HAP-1 (cell line): ENCODE data around the gene BCAS1.

ENCODE experiments used
- DNase-seq, 2 experiments: peaks; one replicate each; pipeline ENCODE4 v3.0.0-alpha.2; 2016 to 2020; ENCODE audit warnings: low spot score in 2 of 2
- H3K27me3 ChIP-seq: fragments of 250-450 bp; sonication (Bioruptor Pico); 2 replicates; pipeline ENCODE4 v1.5.1; 2020; ENCODE audit warnings: low read depth, mild to moderate bottlenecking, moderate library complexity
- H3K36me3 ChIP-seq: fragments of 250-450 bp; sonication (Bioruptor Pico); replicated peaks from 2 replicates; pipeline ENCODE4 v1.5.1; 2020; ENCODE audit warnings: mild to moderate bottlenecking
- H3K4me1 ChIP-seq: fragments of 250-450 bp; sonication (Bioruptor Pico); 2 replicates; pipeline ENCODE4 v1.5.1; 2020; ENCODE audit warnings: mild to moderate bottlenecking
- H3K4me3 ChIP-seq: fragments of 250-450 bp; sonication (Bioruptor Pico); 2 replicates; pipeline ENCODE4 v1.5.1; 2020; ENCODE audit warnings: mild to moderate bottlenecking, moderate library complexity
- H3K9me3 ChIP-seq: fragments of 250-450 bp; sonication (Bioruptor Pico); 2 replicates; pipeline ENCODE4 v1.5.1; 2020; ENCODE audit warnings: mild to moderate bottlenecking, moderate library complexity
- in situ Hi-C: fragments of 300-500 bp; cut with MboI; formaldehyde crosslinking; loops from 3 replicates; pipeline ENCODE4 v1.14.3; 2020; ENCODE audit warnings: low sequenced_read_pairs, inconsistent platforms, mixed read lengths

BCAS1 gene

GRCh38 chr20:53972179-53972578 is 98.2 kb downstream of the BCAS1 start:
- Histone ChIP-seq H3K27me3 (peaks cover 2% of the 10 kb centered on the region; the same call in 1 of the 2 replicates), H3K4me3 (no peak overlapping the region), H3K4me1 (no peaks in the 10 kb centered on the region), H3K36me3 (no peaks in the 10 kb centered on the region), H3K9me3 (no peaks in the 10 kb centered on the region; the same call in 1 of the 2 replicates)
- in situ Hi-C loops: no loop called here
- no peak for DNase-seq

DNA sequence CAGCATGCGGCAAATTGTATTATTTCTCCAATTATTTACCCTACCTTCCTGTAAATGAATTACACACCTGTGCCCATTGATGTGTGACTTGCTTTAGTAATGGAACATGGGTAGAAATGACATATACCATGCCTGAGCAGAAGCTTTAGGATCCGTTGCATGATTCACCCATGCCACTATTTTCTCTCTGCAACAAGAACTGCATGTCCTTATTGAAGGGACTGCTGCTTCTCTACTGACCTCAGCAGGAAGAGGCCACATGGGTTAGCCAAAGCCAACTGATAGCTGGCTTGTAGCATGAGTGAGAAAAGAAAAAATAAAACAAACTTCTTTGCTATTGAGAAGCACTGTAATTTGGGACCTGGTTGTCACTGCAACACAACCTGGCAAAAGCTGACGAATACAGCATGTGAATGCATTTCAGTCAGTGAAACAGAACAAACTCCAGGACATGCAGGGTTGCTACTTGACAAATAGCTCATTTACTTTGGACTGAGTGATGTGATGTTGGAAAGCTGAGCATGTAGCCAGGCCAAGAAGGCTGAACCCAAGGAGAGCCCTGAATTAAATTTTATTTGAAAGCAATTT is 99.2 kb downstream of the BCAS1 start:
- no peaks in the 10 kb centered on the region for H3K4me1 ChIP-seq
- peaks cover 2% of the 10 kb centered on the region; the same call in 1 of the 2 replicates for H3K27me3 ChIP-seq
- DNase-seq: no peak
- in situ Hi-C loops: no loop called here
- no peaks in the 10 kb centered on the region; the same call in 1 of the 2 replicates for H3K9me3 ChIP-seq
- H3K4me3 ChIP-seq: no peak overlapping the region
- H3K36me3 ChIP-seq: no peaks in the 10 kb centered on the region

DNA sequence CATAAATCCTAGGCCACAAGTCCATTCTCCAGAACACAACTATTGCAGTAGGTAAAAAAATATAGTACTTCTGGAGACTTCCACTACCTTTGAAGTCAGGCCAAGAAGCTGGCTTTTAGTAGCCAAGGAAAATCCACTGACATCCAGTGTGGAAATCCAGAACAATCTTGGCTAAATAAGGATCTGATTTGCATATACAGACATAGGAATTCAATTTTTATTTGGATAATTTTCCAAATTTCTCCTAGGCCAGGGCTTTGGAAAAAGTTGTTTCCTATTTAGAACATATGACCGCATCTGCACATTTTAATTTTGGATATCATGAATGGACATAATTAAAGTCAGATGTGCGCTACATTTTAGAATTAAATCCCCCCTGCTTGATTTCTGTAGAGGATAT is 100.2 kb downstream of the BCAS1 start:
- H3K4me1 ChIP-seq: no peaks in the 10 kb centered on the region
- H3K36me3 ChIP-seq: no peaks in the 10 kb centered on the region
- H3K4me3 ChIP-seq: no peak overlapping the region
- no peak for DNase-seq
- H3K27me3 ChIP-seq: peaks cover 2% of the 10 kb centered on the region; the same call in 1 of the 2 replicates
- no peaks in the 10 kb centered on the region; the same call in 1 of the 2 replicates for H3K9me3 ChIP-seq
- in situ Hi-C loops: no loop called here

DNA sequence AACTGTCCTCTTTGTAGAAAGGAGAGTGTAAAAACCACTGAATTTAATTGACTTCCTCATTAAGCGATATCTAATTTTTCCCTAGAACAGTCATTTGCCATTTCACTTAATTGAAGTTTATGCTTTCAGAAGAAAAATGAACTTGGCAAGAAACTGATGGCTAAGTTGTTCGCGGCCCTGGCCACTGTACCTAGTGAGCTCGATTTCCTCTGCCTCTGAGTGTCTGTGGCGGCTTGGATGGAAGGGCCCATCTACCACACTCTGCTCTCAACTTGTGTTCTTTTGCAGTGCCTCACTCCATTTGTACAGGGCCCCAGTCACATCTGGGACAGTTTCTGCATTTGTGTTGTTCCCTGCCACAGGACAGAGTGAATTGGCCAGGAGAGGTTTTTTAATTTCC is 102.9 kb downstream of the BCAS1 start:
- H3K4me3 ChIP-seq: no peak overlapping the region
- H3K4me1 ChIP-seq: no peaks in the 10 kb centered on the region
- no peak for DNase-seq
- peaks cover 5% of the 10 kb centered on the region for H3K27me3 ChIP-seq
- no peaks in the 10 kb centered on the region for H3K36me3 ChIP-seq
- in situ Hi-C loops: no loop called here
- H3K9me3 ChIP-seq: no peaks in the 10 kb centered on the region; the same call in 1 of the 2 replicates

GRCh38 chr20:53966774-53967398 is 103.5 kb downstream of the BCAS1 start:
- DNase-seq: no peak
- Histone ChIP-seq H3K9me3 (no peaks in the 10 kb centered on the region; the same call in 1 of the 2 replicates), H3K27me3 (peaks cover 11% of the 10 kb centered on the region), H3K4me3 (no peak overlapping the region), H3K4me1 (no peaks in the 10 kb centered on the region), H3K36me3 (no peaks in the 10 kb centered on the region)
- in situ Hi-C loops: no loop called here

DNA sequence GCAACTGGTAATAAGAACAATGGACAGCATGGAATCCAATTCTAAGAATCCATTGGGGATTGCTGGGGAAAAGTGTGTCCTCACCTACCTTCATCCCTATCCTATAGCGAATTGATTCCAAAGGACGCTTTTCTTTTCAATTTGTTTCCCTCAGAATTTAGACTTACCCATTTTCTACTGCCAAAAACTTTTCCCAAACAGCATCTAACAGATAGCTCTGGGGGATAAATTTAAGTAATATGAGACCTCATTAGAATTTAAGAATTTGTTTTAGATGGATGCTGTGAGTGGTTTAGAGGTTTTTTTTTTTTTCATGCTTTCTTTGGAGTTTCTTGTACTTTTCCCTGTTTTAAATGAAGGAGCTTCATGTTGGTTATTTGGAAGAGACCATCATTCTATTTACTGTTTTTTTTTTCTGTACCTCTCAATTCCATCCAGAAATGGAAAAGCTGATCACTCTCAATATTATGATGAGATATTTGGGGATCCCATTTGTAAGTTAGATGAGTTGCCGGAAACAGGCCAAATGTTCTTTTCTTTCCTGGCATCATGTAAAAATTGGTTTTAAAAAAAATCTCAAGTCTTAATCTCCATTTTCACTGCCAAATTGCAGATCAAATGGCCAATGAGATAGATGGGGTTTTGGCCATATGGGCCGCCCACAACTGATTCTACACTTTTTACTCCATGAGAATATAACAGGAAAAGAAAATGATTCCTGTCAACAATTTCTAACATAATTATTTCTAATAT is 105.7 kb downstream of the BCAS1 start:
- Histone ChIP-seq H3K36me3 (no peaks in the 10 kb centered on the region), H3K4me3 (no peak overlapping the region), H3K9me3 (no peaks in the 10 kb centered on the region), H3K27me3 (peaks cover 14% of the 10 kb centered on the region), H3K4me1 (no peaks in the 10 kb centered on the region)
- DNase-seq: no peak
- in situ Hi-C loops: no loop called here

- no peak overlapping the region for H3K4me3 ChIP-seq
These were observed 106.3 kb downstream of the BCAS1 start for GRCh38 chr20:53964067-53964466.

DNA sequence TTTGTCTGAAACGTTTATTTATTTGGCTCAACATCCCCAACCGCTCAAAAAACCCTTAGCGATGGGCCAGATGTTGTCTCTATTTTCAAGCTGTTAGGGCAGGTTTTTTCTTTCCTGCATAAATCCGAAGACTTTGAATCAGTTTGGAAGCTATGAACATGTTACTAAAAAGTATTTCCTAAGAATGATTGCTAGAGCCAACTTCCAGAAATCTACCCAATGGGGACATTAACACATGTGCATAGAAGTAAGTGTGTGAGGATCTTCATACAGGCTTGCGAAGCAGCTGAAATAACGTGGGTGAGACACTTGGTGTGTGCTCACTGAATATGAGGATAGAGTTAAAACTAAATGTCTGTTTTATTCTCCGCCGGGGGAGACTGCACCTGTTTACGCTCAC is 106.8 kb downstream of the BCAS1 start:
- DNase-seq: no peak
- H3K9me3 ChIP-seq: no peaks in the 10 kb centered on the region
- in situ Hi-C loops: no loop called here
- peaks cover 14% of the 10 kb centered on the region; the same call in 1 of the 2 replicates for H3K27me3 ChIP-seq
- no peaks in the 10 kb centered on the region for H3K36me3 ChIP-seq
- H3K4me1 ChIP-seq: no peaks in the 10 kb centered on the region
- H3K4me3 ChIP-seq: no peak overlapping the region

More at GRCh38 chr20:53964067-53964466, 106.3 kb downstream of the BCAS1 start:
- Histone ChIP-seq H3K4me1 (no peaks in the 10 kb centered on the region), H3K36me3 (no peaks in the 10 kb centered on the region), H3K27me3 (peaks cover 14% of the 10 kb centered on the region), H3K9me3 (no peaks in the 10 kb centered on the region)
- no peak for DNase-seq
- in situ Hi-C loops: no loop called here

- H3K36me3 ChIP-seq: no peaks in the 10 kb centered on the region
- DNase-seq: no peak
- H3K4me1 ChIP-seq: no peaks in the 10 kb centered on the region
- H3K9me3 ChIP-seq: no peaks in the 10 kb centered on the region
- in situ Hi-C loops: no loop called here
- H3K27me3 ChIP-seq: peaks cover 14% of the 10 kb centered on the region; the same call in 1 of the 2 replicates
- H3K4me3 ChIP-seq: no peak overlapping the region
These were observed 108.0 kb downstream of the BCAS1 start for GRCh38 chr20:53962388-53962787.

DNA sequence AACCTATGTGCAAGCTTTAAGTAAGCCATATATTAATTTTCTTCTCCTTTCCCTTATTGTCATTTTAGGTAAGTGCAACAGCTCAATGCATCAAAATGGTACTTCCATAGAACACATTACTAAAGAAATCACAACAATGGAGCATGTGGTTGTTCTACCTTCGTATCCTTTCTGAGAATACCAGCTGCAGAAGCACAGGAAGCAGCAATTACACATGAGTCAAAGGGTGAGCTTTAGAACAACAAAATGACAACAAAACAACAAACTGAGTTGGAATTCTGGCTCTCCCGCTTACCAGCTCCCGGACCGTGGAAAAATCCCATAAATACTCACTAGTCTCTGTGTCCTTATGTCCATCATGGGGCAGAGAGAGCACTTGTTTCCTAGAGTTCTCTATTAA is 108.9 kb downstream of the BCAS1 start:
- Histone ChIP-seq H3K27me3 (peaks cover 14% of the 10 kb centered on the region; the same call in 1 of the 2 replicates), H3K9me3 (no peaks in the 10 kb centered on the region), H3K4me1 (no peaks in the 10 kb centered on the region), H3K36me3 (no peaks in the 10 kb centered on the region), H3K4me3 (no peak overlapping the region)
- no peak for DNase-seq
- in situ Hi-C loops: no loop called here

DNA sequence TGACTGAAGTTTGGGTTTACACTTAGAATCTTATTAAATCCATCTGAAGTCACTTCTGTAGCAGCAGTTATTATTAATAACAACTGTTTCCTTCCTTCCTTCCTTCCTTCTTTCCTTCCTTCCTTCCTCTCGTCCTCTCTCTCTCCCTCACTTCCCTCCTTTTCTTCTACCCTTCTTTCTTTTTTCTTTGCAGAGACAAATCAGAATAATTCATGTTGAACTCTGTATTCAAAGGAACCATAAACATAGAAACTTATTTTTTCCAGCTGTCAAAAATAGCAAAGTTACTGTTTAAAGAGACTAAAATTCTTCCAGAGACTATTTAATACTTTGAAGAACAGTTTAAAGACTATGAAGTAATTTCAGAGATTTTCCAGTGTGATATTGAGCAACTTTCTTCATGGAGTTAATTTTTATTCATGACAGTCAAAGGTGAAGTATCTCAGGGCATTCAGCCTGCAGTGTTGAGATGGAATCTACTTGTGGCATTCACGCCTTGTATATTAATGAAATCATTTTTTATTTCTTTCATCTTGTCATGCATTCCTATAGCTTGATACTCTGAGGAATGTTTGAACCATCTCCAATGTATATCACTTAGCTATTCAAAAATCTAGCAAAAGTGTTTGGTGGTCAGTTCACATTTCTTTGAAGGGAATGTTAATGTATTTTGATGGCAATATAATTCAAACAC is 109.7 kb downstream of the BCAS1 start:
- H3K27me3 ChIP-seq: peaks cover 14% of the 10 kb centered on the region; the same call in 1 of the 2 replicates
- DNase-seq: no peak
- no peaks in the 10 kb centered on the region for H3K9me3 ChIP-seq
- H3K36me3 ChIP-seq: no peaks in the 10 kb centered on the region
- H3K4me1 ChIP-seq: no peaks in the 10 kb centered on the region
- in situ Hi-C loops: no loop called here
- H3K4me3 ChIP-seq: no peak overlapping the region

DNA sequence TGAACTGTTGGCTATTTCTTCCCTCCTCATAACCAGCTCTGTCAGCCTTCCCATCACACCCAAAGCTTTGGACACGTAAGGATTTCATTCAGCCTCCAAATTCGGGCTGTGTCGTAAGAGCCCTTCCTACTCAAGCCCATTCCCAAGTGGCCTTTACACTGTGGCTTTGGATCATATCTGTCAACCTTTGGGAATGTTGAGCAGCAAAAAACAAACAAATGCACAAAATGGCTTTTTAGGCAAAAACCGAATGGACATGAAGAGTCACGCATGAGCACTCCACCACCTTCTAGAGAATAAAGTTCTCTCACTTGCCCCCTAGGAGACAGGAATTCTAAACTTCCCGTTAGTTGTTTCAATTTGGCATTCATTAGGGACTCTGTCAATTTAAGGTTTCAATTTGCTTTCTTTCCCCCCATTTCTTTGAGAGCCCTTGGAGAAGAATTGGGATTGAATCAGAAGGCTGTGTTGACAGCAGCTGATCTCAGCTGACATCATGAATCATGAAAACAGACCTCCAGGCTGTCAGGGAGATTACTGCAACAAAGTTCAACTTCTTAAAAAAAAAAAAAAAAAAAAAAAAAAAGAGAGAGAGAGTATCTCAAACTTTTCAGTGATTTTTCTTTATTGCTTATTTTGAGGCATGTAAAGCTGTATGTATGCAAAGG is 110.3 kb downstream of the BCAS1 start:
- H3K27me3 ChIP-seq: peaks cover 14% of the 10 kb centered on the region; the same call in 1 of the 2 replicates
- no peaks in the 10 kb centered on the region for H3K36me3 ChIP-seq
- H3K9me3 ChIP-seq: no peaks in the 10 kb centered on the region
- in situ Hi-C loops: no loop called here
- DNase-seq: no peak
- H3K4me3 ChIP-seq: no peak overlapping the region
- H3K4me1 ChIP-seq: no peaks in the 10 kb centered on the region

- Histone ChIP-seq H3K4me1 (no peaks in the 10 kb centered on the region), H3K36me3 (no peaks in the 10 kb centered on the region), H3K4me3 (no peak overlapping the region), H3K9me3 (no peaks in the 10 kb centered on the region), H3K27me3 (peaks cover 12% of the 10 kb centered on the region; the same call in 1 of the 2 replicates)
- in situ Hi-C loops: no loop called here
- DNase-seq: no peak
These were observed 112.1 kb downstream of the BCAS1 start for GRCh38 chr20:53958260-53958659.
